ENCODE measurements around the gene ISM1. TPM values are rescaled to one million over a fixed set of nuclear protein-coding genes. Genes with fewer than 3 reads are reported as not detected.
"Not testable (repeated sequence)": the region's sequence is repeated elsewhere in the genome, so short reads cannot be mapped to it uniquely, and the experiment has no call there.

ISM1 gene
- total and polyA plus RNA-seq, 2 of the 13 experiments (the other 11 are each of a cell fraction or from before 2014, with no cell fraction given) = 0.40 to 1.4 TPM

- in situ Hi-C loops (cut with HindIII; ENCODE audit: extremely low pct_ligation_motif_present, low pct_unique_long_range_greater_than_20kb) (no loop called here), intact Hi-C loops (cut with micrococcal nuclease; ENCODE audit: unreplicated experiment) (no loop called here)
- DNase-seq (ENCODE audit: low spot score) = no peak
- H3K27me3 ChIP-seq (ENCODE audit: control insufficient read depth in 1 of 2, insufficient read depth in 2 of 2, low read length in 2 of 2) = no peaks in the 10 kb centered on the region
- no peak overlapping the region for H3K9ac ChIP-seq (ENCODE audit: insufficient read depth, low read depth, low read length)
- H3K27ac ChIP-seq (ENCODE audit: extremely low read length, insufficient read depth, low read length) = no peak overlapping the region
- H3K9me3 ChIP-seq (ENCODE audit: low read length) = no peaks in the 10 kb centered on the region
- 37% methylated on average over 1 of the region's 1 CpG for WGBS (ENCODE audit: low lambda C conversion rate)
- peak; percentile 31; the same call in 1 of the 3 replicates for ATAC-seq
- H2AFZ ChIP-seq (ENCODE audit: low read length) = no peak overlapping the region
- no peaks in the 10 kb centered on the region for H3K79me2 ChIP-seq (ENCODE audit: insufficient read depth, low read length)
- ChIA-PET CTCF (ENCODE audit: low intra/inter-chr PET ratio, low total read pairs) (no interaction called here), POLR2A (no interaction called here)
- TF ChIP-seq KDM2A (CRISPR knock-in tag; IDR thresholded peaks at IDR 0.05; ENCODE audit: borderline replicate concordance, low read depth) = no peak
- 0 out of 2 replicates have a peak, but pooled peaks have one; percentile 9 for TF ChIP-seq CEBPB (IDR thresholded peaks at IDR 0.05; ENCODE audit: borderline replicate concordance, low read depth, low read length)
- H3K4me3 ChIP-seq (replicated peaks in 1 of 3; ENCODE audit: insufficient read depth in 1 of 3, low read depth in 2 of 3, low read length in 3 of 3) = no peak overlapping the region
- no peaks in the 10 kb centered on the region for H4K20me1 ChIP-seq (ENCODE audit: insufficient read depth, low read length)
- H3K4me1 ChIP-seq (ENCODE audit: insufficient read depth, low read length) = peaks cover 5% of the 10 kb centered on the region
- no TSS peak for BruUV-seq (replicated peaks)
- no peak for FAIRE-seq
- no peak overlapping the region for H3K4me2 ChIP-seq (ENCODE audit: low read depth, low read length)
- H3K36me3 ChIP-seq (replicated peaks in 1 of 2; ENCODE audit: control insufficient read depth in 1 of 2, insufficient read depth in 2 of 2, low read length in 2 of 2) = no peaks in the 10 kb centered on the region
These were observed 13.9 kb downstream of the ISM1 start for GRCh38 chr20:13234961-13235360.

GRCh38 chr20:13236360-13236759 is 15.3 kb downstream of the ISM1 start:
- 96% methylated on average over 2 of the region's 2 CpGs for WGBS (ENCODE audit: low lambda C conversion rate)
- H3K4me1 ChIP-seq (ENCODE audit: insufficient read depth, low read length); BruUV-seq (replicated peaks); ATAC-seq; H3K4me2 ChIP-seq (ENCODE audit: low read depth, low read length); intact Hi-C loops (cut with micrococcal nuclease; ENCODE audit: unreplicated experiment); H3K27ac ChIP-seq (ENCODE audit: extremely low read length, insufficient read depth, low read length); H3K9ac ChIP-seq (ENCODE audit: insufficient read depth, low read depth, low read length); H3K9me3 ChIP-seq (ENCODE audit: low read length); POLR2A ChIA-PET; H3K79me2 ChIP-seq (ENCODE audit: insufficient read depth, low read length); H3K4me3 ChIP-seq (replicated peaks in 1 of 3; ENCODE audit: insufficient read depth in 1 of 3, low read depth in 2 of 3, low read length in 3 of 3); H3K27me3 ChIP-seq (ENCODE audit: control insufficient read depth in 1 of 2, insufficient read depth in 2 of 2, low read length in 2 of 2); FAIRE-seq; in situ Hi-C loops (cut with HindIII; ENCODE audit: extremely low pct_ligation_motif_present, low pct_unique_long_range_greater_than_20kb); DNase-seq (ENCODE audit: low spot score); H2AFZ ChIP-seq (ENCODE audit: low read length); H4K20me1 ChIP-seq (ENCODE audit: insufficient read depth, low read length); CTCF ChIA-PET (ENCODE audit: low intra/inter-chr PET ratio, low total read pairs); H3K36me3 ChIP-seq (replicated peaks in 1 of 2; ENCODE audit: control insufficient read depth in 1 of 2, insufficient read depth in 2 of 2, low read length in 2 of 2): not testable (repeated sequence)

Measured in HepG2 (cell line).